DOHH2 (cell line): ENCODE data around the gene DES.

Source experiments
- H3F3A ChIP-seq: fragments of 200-600 bp; sonication (generic), shearing (Covaris generic); 2 replicates; pipeline ENCODE4 v1.6.0; 2016; ENCODE audit warnings: antibody characterized with exemption, mild to moderate bottlenecking; ENCODE audit not compliant: control insufficient read depth, insufficient read depth
- H3K27ac ChIP-seq: fragments of 200-600 bp; sonication (generic); 2 replicates; pipeline ENCODE4 v1.5.1; 2014; ENCODE audit warnings: low read depth, mild to moderate bottlenecking, low read length, moderate library complexity
- H3K27me3 ChIP-seq: fragments of 200-600 bp; sonication (generic); 2 replicates; pipeline ENCODE4 v1.6.1; 2014; ENCODE audit warnings: mild to moderate bottlenecking, low read length, mixed read lengths; ENCODE audit not compliant: control insufficient read depth
- H3K36me3 ChIP-seq: fragments of 200-600 bp; sonication (generic); 2 replicates; pipeline ENCODE4 v1.6.1; 2014; ENCODE audit warnings: mild to moderate bottlenecking, low read length, moderate library complexity, mixed read lengths; ENCODE audit not compliant: control insufficient read depth
- H3K4me1 ChIP-seq: fragments of 200-600 bp; sonication (generic); 2 replicates; pipeline ENCODE4 v1.6.1; 2014; ENCODE audit warnings: mild to moderate bottlenecking, low read length, mixed read lengths; ENCODE audit not compliant: control insufficient read depth
- H3K4me2 ChIP-seq: fragments of 200-600 bp; sonication (generic); 2 replicates; pipeline ENCODE4 v1.6.0; 2014; ENCODE audit warnings: mild to moderate bottlenecking, low read length, moderate library complexity
- H3K4me3 ChIP-seq: fragments of 200-600 bp; sonication (generic); 2 replicates; pipeline ENCODE4 v1.5.1; 2014; ENCODE audit warnings: mild to moderate bottlenecking, low read length, mixed read lengths
- H3K79me2 ChIP-seq: fragments of 200-600 bp; sonication (generic); 2 replicates; pipeline ENCODE4 v1.6.1; 2014; ENCODE audit warnings: mild to moderate bottlenecking, low read length, mixed read lengths; ENCODE audit not compliant: control insufficient read depth
- H3K9me2 ChIP-seq: fragments of 200-600 bp; sonication (generic); replicated peaks from 2 replicates; pipeline ENCODE4 v1.6.1; 2014; ENCODE audit warnings: mild to moderate bottlenecking, low read length, mixed read lengths; ENCODE audit not compliant: control insufficient read depth
- H3K9me3 ChIP-seq: fragments of 200-600 bp; sonication (generic); 2 replicates; pipeline ENCODE4 v1.6.1; 2014; ENCODE audit warnings: antibody characterized with exemption, low read length, mixed read lengths; ENCODE audit not compliant: control insufficient read depth, insufficient read depth
- H4K20me1 ChIP-seq: fragments of 200-600 bp; sonication (generic); 2 replicates; pipeline ENCODE4 v1.6.0; 2014; ENCODE audit warnings: low read depth, mild to moderate bottlenecking, antibody characterized with exemption, low read length, moderate library complexity; ENCODE audit not compliant: control insufficient read depth, insufficient read depth
- EZH2phosphoT487 ChIP-seq: fragments of 200-600 bp; sonication (generic); IDR thresholded peaks from 2 replicates; pipeline ENCODE4 v1.6.1; 2017; ENCODE audit warnings: borderline replicate concordance, mild to moderate bottlenecking, antibody characterized with exemption, low read length, moderate library complexity, mixed read lengths
- TF ChIP-seq, protein P1 (sequence below): fragments of 200-600 bp; sonication (generic); IDR thresholded peaks from one replicate; pipeline ENCODE4 v1.5.1; 2014; ENCODE audit warnings: antibody characterized with exemption, mild to moderate bottlenecking, low read depth, low read length; ENCODE audit not compliant: poor library complexity, severe bottlenecking

The DES gene

DNA sequence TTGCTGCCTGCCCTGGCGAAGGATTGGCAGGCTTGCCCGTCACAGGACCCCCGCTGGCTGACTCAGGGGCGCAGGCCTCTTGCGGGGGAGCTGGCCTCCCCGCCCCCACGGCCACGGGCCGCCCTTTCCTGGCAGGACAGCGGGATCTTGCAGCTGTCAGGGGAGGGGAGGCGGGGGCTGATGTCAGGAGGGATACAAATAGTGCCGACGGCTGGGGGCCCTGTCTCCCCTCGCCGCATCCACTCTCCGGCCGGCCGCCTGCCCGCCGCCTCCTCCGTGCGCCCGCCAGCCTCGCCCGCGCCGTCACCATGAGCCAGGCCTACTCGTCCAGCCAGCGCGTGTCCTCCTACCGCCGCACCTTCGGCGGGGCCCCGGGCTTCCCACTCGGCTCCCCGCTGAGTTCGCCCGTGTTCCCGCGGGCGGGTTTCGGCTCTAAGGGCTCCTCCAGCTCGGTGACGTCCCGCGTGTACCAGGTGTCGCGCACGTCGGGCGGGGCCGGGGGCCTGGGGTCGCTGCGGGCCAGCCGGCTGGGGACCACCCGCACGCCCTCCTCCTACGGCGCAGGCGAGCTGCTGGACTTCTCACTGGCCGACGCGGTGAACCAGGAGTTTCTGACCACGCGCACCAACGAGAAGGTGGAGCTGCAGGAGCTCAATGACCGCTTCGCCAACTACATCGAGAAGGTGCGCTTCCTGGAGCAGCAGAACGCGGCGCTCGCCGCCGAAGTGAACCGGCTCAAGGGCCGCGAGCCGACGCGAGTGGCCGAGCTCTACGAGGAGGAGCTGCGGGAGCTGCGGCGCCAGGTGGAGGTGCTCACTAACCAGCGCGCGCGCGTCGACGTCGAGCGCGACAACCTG, at the start of gene DES:
Gene DES, plus strand, starts transcription at position 223 of the 857 bp plus-strand sequence. Its CDS starts 86 bp downstream, at position 309.
- Histone ChIP-seq H3K36me3 (no peaks in the 10 kb centered on the region), H3K4me1 (no peaks in the 10 kb centered on the region), H3K27me3 (peaks cover 10% of the 10 kb centered on the region), H3K79me2 (no peaks in the 10 kb centered on the region), H3K27ac (no peak within 1 kb of the TSS), H3K4me3 (no peak within 1 kb of the TSS), H4K20me1 (no peaks in the 10 kb centered on the region), H3K9me3 (no peaks in the 10 kb centered on the region), H3K4me2 (no peak within 1 kb of the TSS), H3K9me2 (no peaks in the 10 kb centered on the region), H3F3A (no peaks in the 10 kb centered on the region)
- TF ChIP-seq EZH2phosphoT487: no peak
- TF ChIP-seq, protein P1, sequence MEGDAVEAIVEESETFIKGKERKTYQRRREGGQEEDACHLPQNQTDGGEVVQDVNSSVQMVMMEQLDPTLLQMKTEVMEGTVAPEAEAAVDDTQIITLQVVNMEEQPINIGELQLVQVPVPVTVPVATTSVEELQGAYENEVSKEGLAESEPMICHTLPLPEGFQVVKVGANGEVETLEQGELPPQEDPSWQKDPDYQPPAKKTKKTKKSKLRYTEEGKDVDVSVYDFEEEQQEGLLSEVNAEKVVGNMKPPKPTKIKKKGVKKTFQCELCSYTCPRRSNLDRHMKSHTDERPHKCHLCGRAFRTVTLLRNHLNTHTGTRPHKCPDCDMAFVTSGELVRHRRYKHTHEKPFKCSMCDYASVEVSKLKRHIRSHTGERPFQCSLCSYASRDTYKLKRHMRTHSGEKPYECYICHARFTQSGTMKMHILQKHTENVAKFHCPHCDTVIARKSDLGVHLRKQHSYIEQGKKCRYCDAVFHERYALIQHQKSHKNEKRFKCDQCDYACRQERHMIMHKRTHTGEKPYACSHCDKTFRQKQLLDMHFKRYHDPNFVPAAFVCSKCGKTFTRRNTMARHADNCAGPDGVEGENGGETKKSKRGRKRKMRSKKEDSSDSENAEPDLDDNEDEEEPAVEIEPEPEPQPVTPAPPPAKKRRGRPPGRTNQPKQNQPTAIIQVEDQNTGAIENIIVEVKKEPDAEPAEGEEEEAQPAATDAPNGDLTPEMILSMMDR: no peak

DNA sequence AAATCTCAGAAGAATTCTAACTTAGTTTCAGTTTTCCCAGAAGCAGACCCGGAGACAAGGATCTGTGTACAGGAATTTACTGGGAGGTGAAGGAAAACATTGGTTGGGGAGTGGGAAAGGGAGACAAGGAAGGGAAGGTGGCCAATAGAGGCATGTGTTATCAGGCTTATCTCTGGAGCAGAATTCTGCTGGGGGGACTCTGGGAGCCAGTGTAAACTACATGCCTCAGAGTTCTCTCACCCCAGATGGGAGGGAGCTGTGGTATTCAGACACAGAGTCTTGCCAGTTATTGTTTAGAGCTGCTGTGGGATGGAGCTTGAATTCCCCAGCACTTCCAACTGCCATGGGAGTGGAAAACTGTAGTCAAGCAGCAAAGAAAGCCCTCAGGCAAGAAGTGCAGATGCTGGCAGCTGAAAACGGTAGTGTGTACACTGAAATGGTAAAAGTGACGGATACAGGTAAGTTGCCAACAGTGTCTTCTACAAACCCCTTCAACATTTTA, 49.4 kb upstream of the DES start:
- Histone ChIP-seq H3K4me3 (no peak overlapping the region), H3K79me2 (no peaks in the 10 kb centered on the region), H3K4me2 (no peak overlapping the region), H3K27me3 (no peaks in the 10 kb centered on the region), H3K36me3 (no peaks in the 10 kb centered on the region), H3K27ac (no peak overlapping the region), H3F3A (no peaks in the 10 kb centered on the region), H4K20me1 (no peaks in the 10 kb centered on the region), H3K9me3 (no peaks in the 10 kb centered on the region), H3K4me1 (no peaks in the 10 kb centered on the region), H3K9me2 (no peaks in the 10 kb centered on the region)
- TF ChIP-seq EZH2phosphoT487: no peak
- TF ChIP-seq, protein P1: no peak

DNA sequence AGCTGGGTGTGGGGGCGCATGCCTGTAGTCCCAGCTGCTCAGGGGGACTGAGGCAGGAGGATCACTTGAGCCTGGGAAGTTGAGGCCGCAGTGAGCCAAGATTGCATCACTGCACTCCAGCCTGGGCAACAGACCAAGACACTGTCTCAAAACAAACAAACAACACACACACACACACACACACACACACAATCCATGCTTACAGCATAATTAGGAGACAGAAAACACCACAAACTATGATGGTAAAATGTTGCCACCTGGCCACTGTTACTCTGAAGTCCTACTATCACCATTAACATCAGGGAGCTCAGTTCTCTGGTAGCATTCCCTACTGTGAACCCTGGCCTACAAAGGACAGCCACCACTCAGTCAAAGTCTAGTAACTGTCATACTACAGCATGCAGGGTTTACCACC, 48.7 kb upstream of the DES start:
- Histone ChIP-seq H3K27ac (no peak overlapping the region), H3K4me2 (no peak overlapping the region), H3K27me3 (no peaks in the 10 kb centered on the region), H3K9me3 (no peaks in the 10 kb centered on the region), H3K4me3 (no peak overlapping the region), H3K4me1 (no peaks in the 10 kb centered on the region), H4K20me1 (no peaks in the 10 kb centered on the region), H3K36me3 (peaks cover 3% of the 10 kb centered on the region; the same call in 1 of the 2 replicates), H3K9me2 (no peaks in the 10 kb centered on the region), H3K79me2 (no peaks in the 10 kb centered on the region), H3F3A (no peaks in the 10 kb centered on the region)
- TF ChIP-seq, protein P1: no peak
- TF ChIP-seq EZH2phosphoT487: no peak
